GM19239 (cell line): ENCODE measurements around the gene KIRREL2.
"Not testable (repeated sequence)": the region's sequence is repeated elsewhere in the genome, so short reads cannot be mapped to it uniquely, and the experiment has no call there.

ENCODE experiments used
- DNase-seq: peaks from one replicate; pipeline ENCODE4 v3.0.0; 2011; ENCODE audit warnings: low spot score; ENCODE audit not compliant: insufficient read length
- FAIRE-seq: peaks from 2 replicates; lab custom pipeline; 2011; peaks lifted over from hg19 to GRCh38; lab: Jason Lieb, UNC

The KIRREL2 gene

DNA sequence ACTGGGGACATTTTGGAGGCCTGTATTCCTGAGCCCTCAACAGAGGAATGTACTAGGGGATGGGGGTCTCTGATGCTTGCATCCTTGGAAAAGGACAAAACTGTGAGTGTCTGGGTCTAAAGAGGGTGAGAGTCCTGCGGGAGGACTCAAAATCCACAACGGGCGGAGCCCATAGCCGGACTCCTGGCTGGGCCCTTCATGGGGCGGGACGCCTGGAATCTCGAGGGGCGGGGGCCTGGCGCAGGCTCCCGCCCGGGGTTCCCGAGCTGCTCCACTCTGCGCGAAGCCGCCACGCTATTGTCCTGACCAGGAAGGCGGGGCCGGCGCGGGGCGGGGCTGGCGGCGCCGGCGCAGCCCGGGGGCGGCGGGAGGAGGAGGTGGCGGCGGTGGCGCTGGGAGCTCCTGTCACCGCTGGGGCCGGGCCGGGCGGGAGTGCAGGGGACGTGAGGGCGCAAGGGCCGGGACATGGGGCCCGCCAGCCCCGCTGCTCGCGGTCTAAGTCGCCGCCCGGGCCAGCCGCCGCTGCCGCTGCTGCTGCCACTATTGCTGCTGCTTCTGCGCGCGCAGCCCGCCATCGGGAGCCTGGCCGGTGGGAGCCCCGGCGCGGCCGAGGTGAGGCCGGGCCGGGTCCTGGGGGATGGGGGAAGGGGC, 11.6 kb downstream of the KIRREL2 start, which contains the start of gene APLP1:
APLP1 (plus strand) TSS at position 403 of the 651 bp plus-strand sequence; CDS start at position 466, 63 bp downstream.
- no peak for FAIRE-seq
- DNase-seq, result no peak

- FAIRE-seq, result no peak
- no peak for DNase-seq
Measured at GRCh38 chr19:35868823-35869326, 12.2 kb downstream of the KIRREL2 start.

- FAIRE-seq (peak; percentile 94), DNase-seq (peak; percentile 89)
Measured at GRCh38 chr19:35869327-35870123, 12.8 kb downstream of the KIRREL2 start.

DNA sequence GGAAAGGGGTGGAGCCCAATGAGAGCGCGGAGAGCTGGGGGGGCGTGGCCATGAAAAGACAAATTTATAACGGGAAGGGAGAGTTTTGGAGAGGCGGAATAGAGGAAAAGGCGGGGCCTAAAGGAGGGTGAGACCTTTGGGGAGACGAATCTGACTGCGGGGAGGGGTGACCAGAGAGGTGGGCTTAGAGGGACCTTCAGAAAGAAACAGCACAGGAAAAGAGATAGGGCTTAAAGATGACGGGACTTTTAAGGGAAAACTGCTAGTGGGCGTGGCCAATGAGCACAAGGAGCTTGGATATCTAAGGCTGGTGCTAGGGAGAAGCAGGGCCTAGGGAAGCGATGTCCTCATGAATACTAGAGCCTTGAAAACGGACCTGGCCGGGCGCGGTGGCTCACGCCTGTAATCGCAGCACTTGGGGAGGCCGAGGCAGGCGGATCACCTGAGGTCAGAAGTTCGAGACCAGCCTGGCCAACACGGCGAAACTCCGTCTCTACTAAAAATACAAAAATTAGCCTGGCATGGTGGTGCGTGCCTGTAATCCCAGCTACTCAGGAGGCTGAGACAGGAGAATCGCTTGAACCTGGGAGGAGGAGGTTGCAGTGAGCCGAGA, 13.5 kb downstream of the KIRREL2 start:
- DNase-seq, result not testable (repeated sequence)
- peak; percentile 11 for FAIRE-seq

DNA sequence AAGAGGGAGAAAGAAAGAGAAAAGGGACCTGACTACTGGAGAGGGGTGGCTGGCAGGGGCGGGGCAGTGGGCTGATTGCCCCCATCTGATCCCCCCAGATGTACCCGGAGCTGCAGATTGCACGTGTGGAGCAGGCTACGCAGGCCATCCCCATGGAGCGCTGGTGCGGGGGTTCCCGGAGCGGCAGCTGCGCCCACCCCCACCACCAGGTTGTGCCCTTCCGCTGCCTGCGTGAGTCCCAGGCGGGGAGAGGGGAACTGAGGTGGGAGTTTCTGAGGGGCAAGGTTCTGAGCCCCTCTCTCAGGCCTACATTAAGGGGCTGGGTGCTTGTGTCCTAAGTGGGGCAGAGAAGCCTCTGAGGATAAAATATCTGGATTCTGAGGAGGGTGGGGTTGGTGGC, 14.1 kb downstream of the KIRREL2 start:
- FAIRE-seq, result no peak
- DNase-seq, result no peak

DNA sequence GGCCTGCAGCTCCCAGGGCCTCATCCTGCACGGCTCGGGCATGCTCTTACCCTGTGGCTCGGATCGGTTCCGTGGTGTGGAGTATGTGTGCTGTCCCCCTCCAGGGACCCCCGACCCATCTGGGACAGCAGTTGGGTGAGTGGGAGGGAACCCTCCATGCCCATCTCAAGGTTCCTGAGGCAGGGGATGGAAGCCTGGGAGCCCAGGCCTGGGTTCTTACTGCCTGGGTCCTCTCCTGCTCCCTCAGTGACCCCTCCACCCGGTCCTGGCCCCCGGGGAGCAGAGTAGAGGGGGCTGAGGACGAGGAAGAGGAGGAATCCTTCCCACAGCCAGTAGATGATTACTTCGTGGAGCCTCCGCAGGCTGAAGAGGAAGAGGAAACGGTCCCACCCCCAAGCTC, 14.9 kb downstream of the KIRREL2 start:
- DNase-seq, result no peak
- FAIRE-seq, result no peak

- FAIRE-seq (no peak), DNase-seq (no peak)
Measured at GRCh38 chr19:35872180-35872579, 15.5 kb downstream of the KIRREL2 start.

GRCh38 chr19:35874392-35874930, 17.8 kb downstream of the KIRREL2 start:
- DNase-seq (no peak), FAIRE-seq (no peak)

DNA sequence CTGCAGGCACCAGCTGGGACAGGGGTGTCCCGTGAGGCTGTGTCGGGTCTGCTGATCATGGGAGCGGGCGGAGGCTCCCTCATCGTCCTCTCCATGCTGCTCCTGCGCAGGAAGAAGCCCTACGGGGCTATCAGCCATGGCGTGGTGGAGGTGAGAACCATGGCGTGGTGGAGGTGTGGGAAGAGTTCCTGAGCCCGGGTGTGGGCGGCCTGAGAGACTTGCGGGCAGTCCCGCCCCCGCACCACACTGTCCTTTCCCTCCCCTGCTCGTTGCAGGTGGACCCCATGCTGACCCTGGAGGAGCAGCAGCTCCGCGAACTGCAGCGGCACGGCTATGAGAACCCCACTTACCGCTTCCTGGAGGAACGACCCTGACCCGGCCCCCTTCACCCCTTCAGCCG, 22.4 kb downstream of the KIRREL2 start:
- FAIRE-seq, result no peak
- DNase-seq, result no peak

DNA sequence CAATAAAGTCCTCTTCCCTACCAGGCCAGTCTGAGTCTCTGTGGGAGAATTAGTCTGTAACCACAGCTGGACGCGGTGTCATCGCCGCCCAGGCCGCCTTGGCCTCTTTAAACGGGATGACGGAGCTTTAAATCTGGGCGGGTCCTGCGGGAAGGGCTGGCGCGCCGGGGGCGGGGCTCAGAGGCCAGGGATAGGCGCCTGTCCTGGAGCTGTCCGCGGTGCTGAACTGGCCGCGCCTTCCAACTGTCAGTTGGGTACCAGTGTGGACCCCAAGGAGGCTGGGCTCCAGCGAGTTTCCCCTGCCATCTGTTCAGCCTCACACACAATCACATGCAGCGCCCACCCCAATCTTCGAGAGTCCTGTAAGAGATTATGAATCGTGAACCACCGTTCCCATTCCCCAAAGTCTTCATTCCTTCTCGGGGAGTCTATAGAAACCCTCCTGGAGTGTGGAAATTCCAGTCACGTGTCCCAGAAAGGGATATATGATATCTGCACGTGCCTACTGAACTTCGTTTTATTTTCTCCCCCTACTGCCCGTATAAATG, 23.1 kb downstream of the KIRREL2 start:
- FAIRE-seq (peak; percentile 73), DNase-seq (no peak)

DNA sequence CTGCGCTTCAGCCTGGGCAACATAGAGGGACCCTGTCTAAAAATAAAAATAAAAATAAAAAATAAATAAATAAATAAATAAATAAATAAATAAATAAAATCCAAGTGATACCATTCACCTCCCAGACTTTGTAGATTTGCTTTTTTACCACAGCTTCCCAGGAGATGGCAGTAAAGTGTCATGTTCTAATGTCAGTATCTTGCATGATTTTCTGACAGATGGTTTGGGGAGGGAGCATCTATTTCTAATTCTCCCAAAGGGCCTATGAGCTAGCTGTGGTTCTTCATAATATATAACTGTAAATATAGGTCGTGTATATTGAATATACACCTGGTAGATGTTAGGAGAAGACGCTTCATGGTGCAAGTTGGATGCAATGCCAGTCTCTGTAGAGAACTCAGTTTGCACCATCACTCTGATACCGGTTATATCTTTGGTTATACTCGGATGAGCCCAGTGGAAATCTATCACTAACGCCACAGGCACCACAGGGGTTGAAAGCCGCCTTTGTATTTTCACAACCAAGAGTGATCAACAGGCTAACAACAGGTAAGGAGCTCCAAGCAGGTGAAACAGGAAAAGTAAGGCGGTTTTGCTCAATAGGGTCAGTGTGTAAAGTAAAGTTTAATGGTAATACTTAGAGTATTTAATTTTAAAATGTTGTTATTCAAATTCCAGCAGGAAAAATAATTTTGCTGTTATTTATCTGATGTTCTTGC, 25.6 kb downstream of the KIRREL2 start:
- peak; percentile 86 for FAIRE-seq
- no peak for DNase-seq

GRCh38 chr19:35883882-35884281, 27.2 kb downstream of the KIRREL2 start:
- DNase-seq (no peak), FAIRE-seq (no peak)

GRCh38 chr19:35885225-35885738, 28.6 kb downstream of the KIRREL2 start:
- no peak for DNase-seq
- FAIRE-seq, result no peak

- no peak for DNase-seq
- FAIRE-seq, result no peak
Measured at GRCh38 chr19:35885904-35886303, 29.2 kb downstream of the KIRREL2 start.

- DNase-seq (no peak), FAIRE-seq (no peak)
Measured at GRCh38 chr19:35887197-35887596, 30.5 kb downstream of the KIRREL2 start.

- DNase-seq, result no peak
- FAIRE-seq, result no peak
Measured at GRCh38 chr19:35888398-35888797, 31.7 kb downstream of the KIRREL2 start.

GRCh38 chr19:35889370-35890112, 32.8 kb downstream of the KIRREL2 start:
- FAIRE-seq (no peak), DNase-seq (no peak)

DNA sequence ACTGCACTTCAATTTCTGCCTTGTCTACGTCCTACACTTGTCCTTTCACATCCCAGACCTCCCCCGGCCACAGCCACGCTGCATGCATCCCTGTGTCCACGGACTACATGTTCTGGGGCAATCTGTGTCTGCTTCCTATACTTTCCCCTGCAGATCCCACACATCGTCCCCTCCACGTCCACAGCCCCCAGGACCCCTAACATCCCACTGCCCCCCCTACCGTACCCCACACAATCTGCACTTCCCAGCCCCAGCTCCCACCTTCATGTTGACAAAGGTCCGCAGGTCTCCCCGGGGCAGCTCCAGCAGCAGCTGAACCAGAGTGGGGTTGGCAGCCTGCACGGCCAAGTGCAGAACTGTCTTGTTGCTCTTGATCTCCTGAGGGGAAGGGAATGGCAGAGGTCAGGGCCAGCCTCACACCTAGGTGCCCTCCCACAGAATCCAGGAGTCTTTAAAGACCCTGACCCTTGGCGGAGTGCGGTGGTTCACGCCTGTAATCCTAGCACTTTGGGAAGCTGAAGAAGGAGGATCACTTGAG, 33.5 kb downstream of the KIRREL2 start:
- FAIRE-seq (no peak), DNase-seq (no peak)

- not testable (repeated sequence) for FAIRE-seq, DNase-seq
Measured at GRCh38 chr19:35891819-35892218, 35.1 kb downstream of the KIRREL2 start.
